ENCODE measurements around the gene H3-3A. TPM values are rescaled to one million over a fixed set of nuclear protein-coding genes. Genes with fewer than 3 reads are reported as not detected.
A peak's percentile ranks its signal among the peaks of the same experiment; 100 is the strongest.

H3-3A gene
- total and polyA plus RNA-seq, 2 experiments from 2014 or later: 913 to 2,407 TPM

- TF ChIP-seq ZNF462 (CRISPR knock-in tag; IDR thresholded peaks at IDR 0.05) (no peak), JUNB (IDR thresholded peaks at IDR 0.05; ENCODE audit: unreplicated experiment) (no peak)
These were observed 56.7 kb downstream of the H3-3A start (continued) for GRCh38 chr1:226119169-226119568.

GRCh38 chr1:226120398-226120797 lies 57.9 kb downstream of the H3-3A start:
- H3K9me3 Mint-ChIP-seq: peaks cover 7% of the 10 kb centered on the region; the same call in 2 of the 3 replicates
- 0 out of 3 replicates have a peak, but pooled peaks cover 3% of the 10 kb centered on the region for H3K36me3 Mint-ChIP-seq (ENCODE audit: low read depth)
- peaks cover 38% of the 10 kb centered on the region for H3K4me1 ChIP-seq (ENCODE audit: insufficient read depth)
- H3K4me3 Mint-ChIP-seq: peak overlapping the region; percentile 74; the same call in 2 of the 3 replicates
- ATAC-seq (no peak), DNase-seq (ENCODE audit: low spot score) (no peak)
- peaks cover 13% of the 10 kb centered on the region for H3K27me3 ChIP-seq (ENCODE audit: insufficient read depth)
- H3K27ac Mint-ChIP-seq: no peak overlapping the region
- 0 out of 2 replicates have a peak, but pooled peaks cover 10% of the 10 kb centered on the region for H3F3A ChIP-seq (replicated peaks; ENCODE audit: low read depth)
- no peak overlapping the region for H3K4me3 ChIP-seq
- peak overlapping the region; percentile 85 for H2AFZ ChIP-seq
- H4K20me1 ChIP-seq (replicated peaks; ENCODE audit: insufficient read depth): no peaks in the 10 kb centered on the region
- no peaks in the 10 kb centered on the region for H3K9me2 ChIP-seq (ENCODE audit: insufficient read depth)
- no peaks in the 10 kb centered on the region for H3K79me2 ChIP-seq (replicated peaks; ENCODE audit: insufficient read depth)
- peaks cover 34% of the 10 kb centered on the region for H3K27me3 Mint-ChIP-seq (ENCODE audit: insufficient read depth, low read depth, poor library complexity)
- peak overlapping the region; percentile 94; the same call in 1 of the 2 replicates for H3K4me2 ChIP-seq
- H3K36me3 ChIP-seq (ENCODE audit: insufficient read depth): no peaks in the 10 kb centered on the region
- no peak overlapping the region for H3K27ac ChIP-seq (ENCODE audit: low read depth)
- H3K4me1 Mint-ChIP-seq: peaks cover 45% of the 10 kb centered on the region
- TF ChIP-seq NANOG (IDR thresholded peaks at IDR 0.05; ENCODE audit: borderline replicate concordance) (no peak), ZNF114 (CRISPR knock-in tag; IDR thresholded peaks at IDR 0.05) (no peak), JUNB (IDR thresholded peaks at IDR 0.05; ENCODE audit: unreplicated experiment) (no peak), ZNF331 (CRISPR knock-in tag; IDR thresholded peaks at IDR 0.05; ENCODE audit: low read depth) (no peak), EZH2phosphoT487 (IDR thresholded peaks at IDR 0.05; ENCODE audit: unreplicated experiment) (no peak), EZH2 (IDR thresholded peaks at IDR 0.05; ENCODE audit: low read depth, unreplicated experiment) (no peak), ETS1 (IDR thresholded peaks at IDR 0.05) (no peak), REST (IDR thresholded peaks at IDR 0.05; ENCODE audit: unreplicated experiment) (no peak), CREB1 (CRISPR knock-in tag; IDR thresholded peaks at IDR 0.05; ENCODE audit: low read depth) (no peak), POLR2AphosphoS5 (IDR thresholded peaks at IDR 0.05; ENCODE audit: low read depth) (no peak), CTCF (conservative IDR thresholded peaks at IDR 0.05; ENCODE audit: low read depth in 2 of 2) (no peak)

Data from GM23338 (cell line).